B cell (primary cell): ENCODE results near the gene POLR1C. TPM values are rescaled to one million over a fixed set of nuclear protein-coding genes. Genes with fewer than 3 reads are reported as not detected.

Experiments
- ATAC-seq: fragments of 200-7000 bp; cut with Tn5 transposase; one replicate; pipeline ENCODE4 v1.10.0; 2021; ENCODE audit warnings: low read depth, mild to moderate bottlenecking, moderate number of reproducible peaks, moderate library complexity
- CTCF ChIA-PET: fragments of 350-600 bp; sonication (Branson Sonifier 250); formaldehyde crosslinking; loops from one replicate; lab custom pipeline; 2021; ENCODE audit warnings: antibody characterized with exemption, inconsistent platforms; lab: Charles Lee
- POLR2A ChIA-PET: fragments of 350-600 bp; sonication (Branson Sonifier 250); formaldehyde crosslinking; loops from one replicate; lab custom pipeline; 2021; ENCODE audit warnings: antibody characterized with exemption; lab: Charles Lee
- DNase-seq: peaks from one replicate; pipeline ENCODE4 v3.0.0; 2013
- H2AFZ ChIP-seq: 2 replicates; pipeline ENCODE4 v1.6.1; 2012; ENCODE audit warnings: mild to moderate bottlenecking, low read depth, low read length; ENCODE audit not compliant: insufficient read depth, poor library complexity, severe bottlenecking
- H3K27ac ChIP-seq, 2 donors: 1 replicate in 1 of 2; 2 replicates in 1 of 2; pipeline ENCODE4 v1.5.1; 2012 to 2013; ENCODE audit warnings: low read length in 2 of 2, mild to moderate bottlenecking in 2 of 2, moderate library complexity in 1 of 2
- H3K27me3 ChIP-seq, 4 experiments: fragments of 200-600 bp in 1 of 4; sonication (generic) in 1 of 4; replicated peaks in 1 of 4; 1 replicate in 2 of 4; 2 replicates in 2 of 4; pipeline versions ENCODE4 v1.6.1 to v1.7.0; 2013 to 2016; ENCODE audit warnings: low read length in 3 of 4, mild to moderate bottlenecking in 2 of 4, mixed read lengths in 1 of 4, moderate library complexity in 1 of 4; ENCODE audit not compliant: insufficient read depth in 4 of 4, control insufficient read depth in 3 of 4; ENCODE audit errors: control extremely low read depth in 1 of 4
- H3K36me3 ChIP-seq, 2 experiments: replicated peaks in 1 of 2; 1 replicate in 1 of 2; 2 replicates in 1 of 2; pipeline versions ENCODE4 v1.6.1 to v1.7.1; 2013; ENCODE audit warnings: low read length in 1 of 2; ENCODE audit not compliant: insufficient read depth in 2 of 2, control insufficient read depth in 1 of 2; ENCODE audit errors: control extremely low read depth in 1 of 2, extremely low read depth in 1 of 2
- H3K4me1 ChIP-seq, 2 donors: fragments of 200-600 bp in 1 of 2; sonication (generic) in 1 of 2; 1 replicate in 1 of 2; 2 replicates in 1 of 2; pipeline versions ENCODE4 v1.5.1 to v1.6.1; 2013 to 2017; ENCODE audit warnings: low read length in 2 of 2; ENCODE audit not compliant: control insufficient read depth in 2 of 2, insufficient read depth in 2 of 2
- H3K4me2 ChIP-seq: replicated peaks from 2 replicates; pipeline ENCODE3; 2012; ENCODE audit warnings: mild to moderate bottlenecking, low read depth, low read length; ENCODE audit not compliant: poor library complexity, severe bottlenecking
- H3K4me3 ChIP-seq, 5 experiments: fragments of 200-600 bp in 1 of 5; sonication (generic) in 1 of 5; 1 replicate in 3 of 5; 2 replicates in 2 of 5; pipeline versions ENCODE4 v1.5.1 to v1.7.0; 2011 to 2016; ENCODE audit warnings: low read length in 4 of 5, mild to moderate bottlenecking in 4 of 5, low read depth in 2 of 5, control low read depth in 1 of 5, moderate library complexity in 1 of 5; ENCODE audit not compliant: insufficient read depth in 1 of 5; ENCODE audit errors: control extremely low read depth in 1 of 5, extremely low read depth in 1 of 5
- H3K79me2 ChIP-seq: fragments of 200-600 bp; sonication (generic); one replicate; pipeline ENCODE4 v1.6.0; 2016; ENCODE audit warnings: low read length; ENCODE audit not compliant: control insufficient read depth, insufficient read depth
- H3K9ac ChIP-seq: fragments of 200-600 bp; sonication (generic); 2 replicates; pipeline ENCODE4 v1.6.1; 2017; ENCODE audit warnings: mild to moderate bottlenecking, low read length, moderate library complexity
- H3K9me3 ChIP-seq, 3 donors: one replicate each; pipeline versions ENCODE4 v1.6.1 to v1.7.1; 2013; ENCODE audit warnings: low read length in 2 of 3; ENCODE audit not compliant: control insufficient read depth in 2 of 3, insufficient read depth in 1 of 3; ENCODE audit errors: control extremely low read depth in 1 of 3
- H4K20me1 ChIP-seq: 2 replicates; pipeline ENCODE4 v1.6.0; 2012; ENCODE audit warnings: mild to moderate bottlenecking, low read length; ENCODE audit not compliant: insufficient read depth, control insufficient read depth, poor library complexity, severe bottlenecking
- H3K27ac Mint-ChIP-seq: one replicate; pipeline ENCODE4 v1.8.0; 2021; ENCODE audit warnings: mixed read lengths
- H3K27me3 Mint-ChIP-seq: one replicate; pipeline ENCODE4 v1.8.0; 2021; ENCODE audit warnings: mixed read lengths
- H3K4me1 Mint-ChIP-seq: one replicate; pipeline ENCODE4 v1.8.0; 2021; ENCODE audit warnings: mixed read lengths
- H3K4me3 Mint-ChIP-seq: one replicate; pipeline ENCODE4 v1.8.0; 2021; ENCODE audit warnings: mixed read lengths
- H3K9me3 Mint-ChIP-seq: one replicate; pipeline ENCODE4 v1.8.0; 2022; ENCODE audit warnings: mixed read lengths; ENCODE audit not compliant: insufficient read depth
- CTCF ChIP-seq: fragments of 200-600 bp; IDR thresholded peaks from one replicate; pipeline ENCODE4 v1.8.0; 2022; ENCODE audit warnings: antibody characterized with exemption, mild to moderate bottlenecking
- EZH2 ChIP-seq: IDR thresholded peaks from 2 replicates; pipeline ENCODE4 v1.6.1; 2012; ENCODE audit warnings: borderline replicate concordance, low read depth, mild to moderate bottlenecking, moderate library complexity, low read length; ENCODE audit not compliant: insufficient read depth, poor library complexity, severe bottlenecking
- WGBS: methylation state at CpG from one replicate; pipeline ENCODE4 v1.1.5; 2013; ENCODE audit warnings: missing lambda C conversion rate; ENCODE audit not compliant: insufficient coverage; 5-methylcytosine and 5-hydroxymethylcytosine counted together
- intact Hi-C: fragments of 100-400 bp; cut with micrococcal nuclease; formaldehyde crosslinking; loops from one replicate; pipeline ENCODE4 v1.10.0; 2022
- polyA plus RNA-seq: library from polyadenylated mRNA; depleted of rRNA; stranded (reverse); fragments of >200 nt; gene quantifications from 2 replicates; pipeline ENCODE4 v1.2.3, GENCODE V29; 2012
- total RNA-seq, 2 donors: library from RNA; stranded (reverse); fragments of 120-200 nt in 1 of 2; gene quantifications; 1 replicate in 1 of 2; 2 replicates in 1 of 2; pipeline versions ENCODE4 v1.2.3 to v1.2.4, GENCODE V29; 2013 to 2022

POLR1C gene
- total and polyA plus RNA-seq, 2 donors (not counting 1 experiment from before 2014, with no cell fraction given) = 21.4 to 43.3 TPM

GRCh38 chr6:43506667-43507471 lies 10.0 kb upstream of the POLR1C start:
- H3K27me3 Mint-ChIP-seq = peaks cover 10% of the 10 kb centered on the region
- DNase-seq (peak; percentile 90), ATAC-seq (peak; percentile 57)
- H3K4me3 Mint-ChIP-seq = no peak overlapping the region
- Histone ChIP-seq H3K79me2 (peaks cover 4% of the 10 kb centered on the region), H3K4me2 (peak overlapping the region; percentile 37), H4K20me1 (peaks cover 7% of the 10 kb centered on the region), H3K9ac (no peak overlapping the region), H3K27ac (no peak overlapping the region), H3K4me3 (no peak overlapping the region), H2AFZ (no peak overlapping the region), H3K27me3 (peaks cover 0 to 20% (median 8%) of the 10 kb centered on the region in 4 experiments), H3K4me1 (peaks cover 21 to 26% of the 10 kb centered on the region in 2 donors), H3K9me3 (peaks cover 0 to 3% (median 0%) of the 10 kb centered on the region in 3 donors), H3K36me3 (peaks cover 0 to 29% of the 10 kb centered on the region in 2 experiments)
- ChIA-PET POLR2A (interaction anchor here (1.0 to 1.1 kb wide), 2 partner anchors 30 to 577 kb away, joined by 3 to 5 read pairs; partner anchors contain the start of gene CNPY3), CTCF (interaction anchor here (0.5 to 6.4 kb wide), 35 partner anchors 9 to 577 kb away, joined by 3 to 69 read pairs (median 4); partner anchors contain the start of genes DLK2, DNPH1, POLR1C and TJAP1)
- H3K9me3 Mint-ChIP-seq = no peaks in the 10 kb centered on the region
- no peak overlapping the region for H3K27ac Mint-ChIP-seq
- intact Hi-C loops = loop anchor here (1.0 to 5.0 kb wide), 7 partner anchors 53 to 605 kb away; partner anchors contain the start of genes DNPH1 and SRF
- peaks cover 27% of the 10 kb centered on the region for H3K4me1 Mint-ChIP-seq
- 33% methylated on average over 14 of the region's 14 CpGs for WGBS
- TF ChIP-seq CTCF (peak; percentile 92), EZH2 (no peak)
